HG03378 (cell line): ENCODE measurements around the gene RGS7.
"Not testable (repeated sequence)": the region's sequence is repeated elsewhere in the genome, so short reads cannot be mapped to it uniquely, and the experiment has no call there.

Experiments used
- ATAC-seq: cut with Tn5 transposase; IDR thresholded peaks from one replicate; pipeline ENCODE4 v1.9.1; 2021; ENCODE audit warnings: mild to moderate bottlenecking, moderate library complexity; ENCODE audit not compliant: unreplicated experiment

RGS7 gene

DNA sequence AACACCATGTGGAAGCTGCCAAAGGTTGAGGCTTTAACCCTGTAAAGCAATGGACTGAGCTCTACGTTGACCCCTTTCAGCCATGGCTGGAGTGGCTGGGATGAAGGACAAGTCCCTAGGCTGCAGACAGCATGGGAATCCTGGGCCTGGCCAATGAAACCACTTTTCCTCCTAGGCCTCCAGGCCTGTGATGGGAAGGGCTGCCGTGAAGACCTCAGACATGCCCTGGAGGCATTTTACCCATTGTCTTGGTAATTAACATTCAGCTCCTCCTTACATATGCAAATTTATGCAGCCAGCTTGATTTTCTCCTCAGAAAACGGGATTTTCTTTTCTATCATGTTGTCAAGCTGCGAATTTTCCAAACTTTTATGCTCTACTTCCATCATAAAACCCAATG lies 214.5 kb downstream of the RGS7 start:
- no peak for ATAC-seq

DNA sequence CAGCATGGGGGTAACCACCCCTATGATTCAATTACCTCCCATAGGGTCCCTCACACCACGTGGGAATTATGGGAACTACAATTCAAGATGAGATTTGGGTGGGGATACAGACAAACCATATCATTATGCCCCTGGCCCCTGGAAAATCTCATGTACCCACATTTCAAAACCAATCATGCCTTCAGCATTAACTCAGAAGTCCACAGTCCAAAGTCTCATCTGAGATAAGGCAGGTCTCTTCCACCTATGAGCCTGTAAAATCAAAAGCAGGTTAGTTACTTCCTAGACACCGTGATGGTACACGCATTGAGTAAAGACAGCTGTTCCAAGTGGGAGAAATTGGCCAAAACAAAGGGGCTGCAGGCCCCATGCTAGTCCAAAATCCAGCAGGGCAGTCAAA lies 215.4 kb downstream of the RGS7 start:
- ATAC-seq: not testable (repeated sequence)

DNA sequence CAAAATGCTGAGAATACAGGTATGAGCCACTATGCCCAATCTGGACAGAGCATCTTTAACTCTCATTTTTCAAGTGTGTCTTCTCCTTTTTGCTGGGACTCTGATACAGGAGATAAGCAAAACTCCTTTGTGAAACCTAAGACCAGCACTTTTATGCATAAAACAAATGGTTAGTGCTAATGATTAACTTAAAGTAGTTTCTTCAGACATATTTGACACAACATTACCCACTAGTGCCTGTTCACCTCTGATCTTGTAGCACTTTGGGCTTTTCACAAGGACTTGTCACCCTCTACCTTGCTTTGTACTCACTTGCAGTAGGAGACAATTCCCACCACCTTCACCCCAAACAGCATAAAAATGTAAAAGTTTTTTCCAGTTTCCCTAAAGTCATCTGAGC lies 216.3 kb downstream of the RGS7 start:
- ATAC-seq: no peak

DNA sequence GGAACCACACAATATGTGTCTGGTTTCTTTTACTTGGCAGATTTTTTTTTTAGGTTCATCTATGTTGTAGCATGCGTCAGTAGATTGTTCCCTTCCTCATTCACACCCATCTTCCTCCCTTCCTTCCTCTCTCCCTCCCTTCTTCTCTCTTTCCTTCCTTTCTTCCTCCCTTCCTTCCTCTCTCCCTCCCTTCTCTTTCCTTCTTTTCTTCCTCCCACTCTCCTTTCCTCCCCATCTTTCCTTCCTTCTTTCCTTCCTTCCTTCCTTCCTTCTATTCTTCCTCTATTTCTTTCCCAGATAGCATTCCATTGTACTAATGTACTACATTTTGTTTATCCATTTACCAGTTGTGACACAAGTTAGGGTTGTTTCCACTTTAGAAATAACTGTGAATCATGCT lies 218.0 kb downstream of the RGS7 start:
- no peak for ATAC-seq

DNA sequence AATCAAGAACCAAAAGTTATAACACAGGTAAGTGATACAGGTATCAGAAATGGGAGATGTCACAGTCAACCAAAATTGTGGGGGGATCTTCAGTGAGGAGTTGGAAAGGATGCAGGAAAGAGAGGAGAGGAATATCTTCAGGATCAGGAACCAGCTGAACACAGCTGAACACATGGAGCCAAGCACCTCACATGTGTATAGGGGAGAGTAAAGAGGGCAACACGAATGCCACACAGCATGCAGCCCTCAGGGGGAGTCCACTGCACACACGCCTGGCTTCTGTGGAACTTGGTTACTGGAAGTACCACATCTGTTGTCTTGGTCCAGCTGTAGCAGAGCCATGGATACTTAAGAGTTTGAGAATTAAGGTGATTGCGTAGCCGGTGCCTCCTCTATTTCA lies 218.8 kb downstream of the RGS7 start:
- ATAC-seq: no peak

DNA sequence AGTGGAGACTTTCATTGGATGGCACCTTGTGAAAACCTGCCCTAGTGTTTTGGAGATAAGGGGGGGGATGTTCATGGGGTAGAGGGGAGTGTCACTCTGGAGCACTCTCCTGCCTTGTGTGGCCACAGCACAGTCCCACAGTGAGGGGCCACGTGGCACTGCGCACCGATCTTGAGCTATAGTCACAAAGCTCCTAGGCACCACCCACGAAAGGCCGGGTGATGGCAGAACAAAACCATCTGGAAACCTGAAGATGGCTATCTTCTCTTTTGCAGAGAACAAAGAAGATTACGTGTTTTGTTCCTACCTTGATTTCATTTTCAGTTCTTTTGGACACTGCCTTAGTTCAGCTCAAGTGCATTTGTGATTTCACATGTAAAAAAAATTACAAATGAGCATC lies 220.6 kb downstream of the RGS7 start:
- ATAC-seq: no peak

DNA sequence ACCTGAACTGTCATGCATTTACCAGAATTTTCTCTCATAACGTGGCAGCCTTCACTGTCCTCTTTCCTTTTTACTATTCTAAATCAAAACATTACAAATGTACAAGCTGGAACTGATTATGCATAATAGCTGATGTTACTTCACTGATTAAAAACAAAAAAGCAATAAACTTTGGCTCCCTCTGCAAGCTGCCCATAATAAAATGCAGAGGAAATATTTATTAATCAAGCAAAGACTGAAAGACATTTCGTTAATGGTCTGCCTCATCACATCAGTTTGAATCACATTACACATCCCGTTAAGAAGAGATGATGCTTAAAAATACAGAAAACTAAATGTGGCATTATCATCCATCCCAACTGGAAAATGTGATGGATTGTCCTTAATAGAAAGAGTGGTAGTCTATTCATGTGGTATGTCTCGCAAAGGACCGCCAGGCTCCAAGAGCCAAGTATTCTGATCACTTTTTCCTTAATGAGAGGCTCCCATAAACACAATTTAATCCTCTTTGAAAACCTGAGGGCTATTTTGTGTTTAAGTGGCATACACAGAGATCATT lies 225.3 kb downstream of the RGS7 start:
- no peak for ATAC-seq

DNA sequence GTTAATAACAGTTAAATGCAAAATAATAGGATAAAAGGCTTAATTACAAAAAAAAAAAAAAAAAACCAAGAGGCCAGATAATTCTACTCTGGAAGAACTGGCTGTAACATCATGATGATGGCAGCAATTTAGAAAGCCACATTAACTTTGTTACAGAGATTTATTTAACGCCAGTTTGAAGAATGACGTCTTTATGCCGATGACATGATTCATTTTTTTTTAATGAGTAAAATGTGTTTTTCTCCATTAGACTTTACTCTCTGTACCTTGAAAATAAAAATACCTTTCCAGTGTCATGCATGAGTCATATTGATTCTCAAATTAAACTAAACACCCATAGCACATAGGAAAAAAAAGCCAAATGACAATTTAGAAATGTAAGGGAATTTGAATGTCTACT lies 226.1 kb downstream of the RGS7 start:
- ATAC-seq: no peak

DNA sequence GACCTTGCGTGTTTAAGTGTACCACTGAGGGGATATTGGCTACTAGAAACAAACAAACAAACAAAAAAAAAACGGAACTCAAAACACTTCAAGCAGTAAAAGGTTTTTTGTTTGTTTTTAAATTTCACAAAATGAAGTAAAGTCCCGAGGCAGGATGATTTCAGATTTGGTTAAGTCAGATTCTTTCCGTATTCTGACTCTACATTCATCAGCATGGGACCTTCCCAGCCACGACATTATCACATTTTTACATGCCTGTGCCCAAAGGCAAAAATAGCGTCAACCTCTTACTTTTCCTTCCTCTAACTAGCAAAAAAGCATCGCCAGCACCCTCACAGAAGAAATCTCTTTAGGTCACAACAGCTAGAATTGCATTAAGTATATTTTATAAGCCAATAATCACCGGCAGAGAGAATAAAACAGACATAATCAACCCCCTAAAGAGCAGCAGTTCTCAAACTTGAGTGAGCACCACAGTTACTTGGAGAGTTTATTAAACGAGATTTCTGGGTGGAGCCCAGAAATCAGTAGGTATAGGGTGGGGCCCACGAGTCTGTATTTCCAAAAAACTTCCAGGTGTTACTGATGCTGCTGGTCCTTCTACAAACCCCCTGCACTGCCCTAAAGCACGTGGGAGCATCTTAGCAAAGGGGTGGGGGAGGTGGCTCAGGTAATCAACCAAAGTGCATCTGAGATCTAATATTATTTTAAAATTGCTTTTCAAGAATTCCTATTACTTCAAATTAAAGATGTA lies 227.6 kb downstream of the RGS7 start:
- ATAC-seq: no peak

DNA sequence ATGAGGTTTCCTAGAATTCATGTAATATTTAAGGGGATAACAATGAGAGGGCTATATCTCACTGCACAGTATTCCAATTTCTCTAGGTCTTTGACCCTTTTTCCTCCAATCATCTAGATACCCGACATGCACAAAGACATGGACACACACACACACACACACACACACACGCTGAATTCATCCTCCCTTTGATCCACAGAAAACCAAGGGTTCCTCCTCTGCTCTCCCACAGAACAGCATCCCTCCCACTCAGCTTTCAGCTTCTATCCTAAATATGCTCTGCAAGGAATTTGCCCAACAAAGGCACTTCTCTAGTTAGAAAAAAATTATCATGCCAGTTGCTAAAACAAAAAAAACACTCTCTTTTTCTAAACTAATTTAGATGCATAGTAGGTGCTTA lies 231.7 kb downstream of the RGS7 start:
- no peak for ATAC-seq

DNA sequence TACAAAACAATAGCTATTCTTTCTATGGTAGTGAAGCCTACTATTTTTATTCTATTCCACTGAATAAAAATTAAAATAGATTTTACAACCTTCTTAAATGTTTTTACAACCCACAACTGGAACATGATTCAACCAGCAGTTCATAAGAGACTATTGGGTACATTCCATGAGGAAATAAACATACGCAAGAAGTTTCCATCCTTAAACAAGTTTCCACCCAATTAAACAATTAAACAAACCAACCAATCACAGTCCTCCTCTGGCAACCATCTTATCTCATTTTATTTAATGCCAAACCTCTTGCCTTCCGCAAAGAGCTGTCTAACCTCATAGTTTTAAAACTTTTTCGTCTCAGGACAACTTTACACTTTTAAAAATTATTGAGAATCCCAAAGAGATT lies 239.0 kb downstream of the RGS7 start:
- no peak for ATAC-seq

DNA sequence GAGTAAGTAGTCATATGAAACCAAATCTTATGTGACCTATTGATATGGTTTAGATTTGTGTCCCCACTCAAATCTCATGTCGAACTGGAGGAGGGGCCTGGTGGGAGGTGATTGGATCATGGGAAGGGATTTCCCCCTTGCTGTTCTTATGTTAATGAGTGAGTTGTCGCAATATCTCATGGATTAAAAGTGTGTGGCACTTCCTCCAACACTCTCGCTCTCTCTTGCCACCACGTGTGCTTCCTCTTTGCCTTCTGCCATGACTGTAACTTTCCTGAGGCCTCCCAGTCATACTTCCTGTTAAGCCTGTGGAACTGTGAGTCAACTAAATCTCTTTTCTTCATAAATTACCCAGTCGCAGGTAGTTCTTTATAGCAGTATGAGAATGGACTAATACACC lies 241.2 kb downstream of the RGS7 start:
- no peak for ATAC-seq

DNA sequence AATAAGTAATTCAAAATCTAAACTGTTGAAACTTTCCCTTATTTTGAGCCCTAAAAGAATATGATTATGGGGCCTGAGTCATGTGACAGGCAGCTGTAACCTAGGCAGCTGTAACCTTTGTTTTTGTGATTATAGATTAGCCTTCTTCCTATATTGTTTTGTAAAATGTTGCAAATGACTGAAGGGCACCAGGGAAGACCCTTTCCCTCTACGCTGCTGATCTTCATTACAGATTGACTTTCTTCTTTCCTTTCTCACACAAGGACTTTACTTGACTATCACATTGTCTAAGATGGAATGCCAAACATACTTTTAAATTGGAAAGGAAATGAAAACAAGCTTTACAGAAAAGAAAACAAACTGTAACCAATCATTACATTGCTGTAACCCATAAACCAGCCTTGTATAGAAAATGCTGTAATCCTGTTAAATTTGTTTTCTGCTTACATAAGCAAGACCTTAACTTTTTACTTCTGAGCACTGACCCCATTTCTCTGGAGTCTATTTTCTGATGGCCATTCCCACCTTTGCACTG lies 242.2 kb downstream of the RGS7 start:
- no peak for ATAC-seq

DNA sequence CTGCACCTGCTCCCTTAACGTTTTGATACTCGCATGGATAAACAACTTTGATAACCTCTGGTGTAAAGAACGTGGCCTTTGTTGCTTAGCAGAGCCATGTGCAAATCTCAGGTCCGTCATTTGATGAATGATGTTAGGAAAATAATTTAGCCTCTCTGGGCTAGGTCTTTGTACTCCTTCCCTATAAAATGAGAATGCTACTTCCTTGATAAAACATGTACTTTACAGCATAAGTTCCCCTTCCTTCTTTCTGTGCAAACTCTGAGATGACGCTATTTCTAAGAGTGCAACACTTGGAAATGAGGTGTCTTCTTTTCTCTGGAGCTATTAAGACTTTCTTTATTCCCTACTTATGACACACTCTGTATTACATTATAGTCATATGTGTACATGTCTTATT lies 243.4 kb downstream of the RGS7 start:
- no peak for ATAC-seq

DNA sequence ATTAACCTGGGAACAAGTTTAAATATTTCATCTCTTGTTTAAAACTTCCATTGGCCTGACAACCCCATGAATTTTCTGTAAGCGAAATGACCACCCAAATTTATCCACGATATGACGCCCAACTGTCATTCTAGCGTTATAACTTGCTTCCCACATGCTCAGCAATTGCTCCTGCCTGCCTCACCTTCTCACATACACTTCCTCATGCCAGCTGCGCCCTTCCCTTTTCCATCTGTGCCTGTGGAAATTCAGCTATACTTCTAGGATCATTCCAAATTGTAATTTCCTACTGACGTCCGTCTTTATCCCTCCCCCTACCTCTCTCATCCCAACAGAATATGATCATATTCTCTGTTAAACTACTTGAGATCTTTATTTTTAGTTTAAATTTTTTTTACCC lies 248.0 kb downstream of the RGS7 start:
- ATAC-seq: no peak

DNA sequence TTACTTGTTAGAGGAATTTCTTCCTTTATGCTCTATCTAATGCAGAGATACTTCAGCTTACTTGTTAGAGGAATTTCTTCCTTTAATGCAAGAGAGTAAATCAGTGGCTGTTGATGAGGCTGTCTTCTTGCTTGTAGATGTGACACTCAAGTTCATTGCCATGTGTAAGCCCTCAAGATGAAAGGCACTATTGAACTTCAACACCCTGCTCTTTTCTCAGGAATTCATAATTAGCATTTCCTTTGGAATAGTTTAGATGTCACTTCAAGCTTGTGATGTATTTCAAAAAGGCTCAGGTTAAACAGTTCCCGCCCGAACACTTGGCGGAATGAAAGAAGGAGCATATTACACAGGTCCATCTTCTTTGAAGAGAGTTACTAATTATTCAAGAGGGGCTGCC lies 251.9 kb downstream of the RGS7 start:
- no peak for ATAC-seq

DNA sequence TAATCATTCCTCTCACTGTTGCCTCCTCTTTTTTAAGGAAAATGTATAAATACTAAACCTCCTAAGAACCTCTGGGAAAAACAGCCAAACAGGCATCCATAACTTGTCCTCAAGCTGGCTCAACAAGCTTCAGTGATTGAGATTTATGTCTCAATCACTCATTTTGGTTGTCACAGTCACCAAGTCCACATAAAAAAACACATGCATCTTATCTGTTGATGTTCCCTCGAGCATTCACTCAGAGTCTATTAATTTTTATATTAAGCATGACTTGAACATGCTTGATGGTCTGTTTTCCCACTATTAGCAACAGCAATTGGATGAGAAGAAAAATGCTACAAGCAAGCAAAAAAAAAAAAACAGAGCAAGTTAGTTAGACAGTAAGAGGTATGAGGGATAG lies 254.3 kb downstream of the RGS7 start:
- no peak for ATAC-seq

DNA sequence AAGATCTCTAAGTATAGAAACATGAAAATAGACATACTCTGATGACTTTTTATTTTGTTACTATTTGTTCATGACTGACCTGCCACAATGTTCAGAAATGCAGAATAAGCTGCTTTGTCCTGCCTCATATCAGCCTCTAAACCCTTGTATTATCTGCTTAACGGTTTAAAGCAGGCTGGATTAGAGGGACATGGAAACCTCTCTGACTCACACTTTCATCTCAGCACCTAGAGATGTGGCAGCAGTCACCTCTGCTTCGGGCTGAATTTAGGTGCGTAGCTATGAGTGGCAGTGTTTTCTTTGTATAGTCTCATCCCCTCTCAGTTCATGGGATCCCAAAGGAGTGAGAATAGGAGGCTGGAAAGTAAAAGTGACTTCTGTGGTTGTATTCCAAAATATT lies 255.4 kb downstream of the RGS7 start:
- no peak for ATAC-seq

DNA sequence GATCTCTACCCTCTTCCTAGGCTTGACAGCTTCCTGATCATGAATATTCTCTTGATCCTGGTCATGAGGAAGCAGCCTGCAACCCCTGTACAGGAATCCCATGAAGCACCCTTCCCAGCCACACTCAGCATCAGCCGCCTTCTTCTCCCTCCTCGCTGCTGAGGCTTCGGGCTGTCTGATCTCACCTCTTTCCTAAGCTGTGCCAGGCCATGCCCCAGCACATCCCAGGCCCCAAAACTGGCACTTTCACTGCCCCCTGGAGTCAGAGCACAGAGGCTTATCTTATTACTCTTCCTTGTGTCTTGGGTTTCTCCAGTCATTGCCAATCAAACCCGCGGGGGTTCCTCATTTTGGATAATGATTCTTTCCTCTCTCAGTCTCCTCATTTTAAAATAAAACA lies 259.5 kb downstream of the RGS7 start:
- ATAC-seq: no peak

DNA sequence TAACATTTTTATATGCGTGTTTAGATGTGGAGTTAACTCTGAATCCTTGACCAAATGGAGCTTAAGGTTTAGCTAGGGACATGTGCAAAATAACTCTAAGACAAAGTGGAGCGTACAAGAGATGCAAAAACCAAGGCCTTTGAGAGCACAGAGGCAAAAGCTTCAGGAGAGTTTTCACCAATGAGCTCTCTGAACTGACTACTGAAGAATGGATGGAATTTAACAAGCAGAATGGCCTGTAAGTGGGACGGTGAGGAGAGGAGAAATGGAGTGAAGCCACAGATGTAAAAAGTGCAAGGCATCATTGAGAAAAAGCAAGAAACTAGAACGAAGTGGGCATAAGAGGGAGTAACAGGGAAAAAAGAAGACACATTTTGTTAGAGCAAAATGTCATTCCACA lies 260.0 kb downstream of the RGS7 start:
- no peak for ATAC-seq

DNA sequence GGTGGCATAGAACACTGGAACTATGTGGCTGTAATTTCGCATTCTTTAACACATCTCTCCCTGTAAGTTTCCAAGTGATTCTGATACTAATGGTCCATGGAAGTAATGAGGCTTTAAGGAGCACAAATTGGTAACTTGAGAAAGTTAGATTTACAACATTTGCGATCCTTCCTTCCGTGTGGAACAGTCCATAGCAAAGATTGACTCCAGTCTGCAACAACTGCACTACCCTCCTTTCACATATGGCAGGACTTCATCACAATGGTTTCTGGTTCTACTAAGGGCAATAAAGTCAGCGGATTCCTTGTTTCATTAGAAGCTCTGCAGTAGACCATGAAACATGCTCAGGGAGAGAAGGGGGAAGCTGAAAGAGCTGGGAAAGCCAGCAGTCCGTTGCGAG lies 261.2 kb downstream of the RGS7 start:
- no peak for ATAC-seq

DNA sequence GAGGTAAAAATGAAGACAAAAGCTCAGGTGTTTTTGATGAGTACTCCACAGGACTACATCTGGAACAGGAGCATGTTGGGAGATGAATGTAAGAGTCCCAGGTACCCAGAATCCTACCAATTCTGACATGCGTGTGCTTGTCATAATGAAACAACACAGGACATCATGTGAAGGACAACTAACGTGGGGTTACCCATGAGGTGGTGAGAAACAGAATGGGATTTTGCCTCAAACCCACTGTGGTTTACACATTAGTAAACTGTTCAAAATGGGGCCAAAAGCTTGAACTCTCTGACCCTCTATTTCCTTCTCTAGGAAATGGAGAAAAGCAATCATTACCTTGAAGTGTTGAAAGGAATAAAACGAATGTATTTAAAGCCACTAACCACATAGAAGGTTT lies 266.2 kb downstream of the RGS7 start:
- ATAC-seq: no peak

DNA sequence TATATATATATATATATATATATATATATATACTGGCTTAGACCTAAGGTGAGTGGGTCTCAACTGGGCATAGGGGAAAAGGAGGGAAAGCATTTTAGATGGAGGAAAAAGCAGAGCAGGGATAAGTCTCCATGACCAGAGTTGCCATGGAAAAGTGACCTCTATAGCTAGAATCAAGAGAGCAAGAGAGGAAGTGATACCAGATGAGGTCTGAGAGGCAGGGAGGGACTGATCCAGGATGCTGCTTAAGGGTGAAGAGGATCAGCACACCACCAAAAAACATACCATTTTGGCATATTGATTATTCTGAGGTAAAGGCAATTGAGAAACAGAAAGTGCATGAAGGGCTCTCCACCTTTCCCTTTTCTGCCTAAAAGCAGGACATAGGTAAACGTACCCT lies 267.9 kb downstream of the RGS7 start:
- not testable (repeated sequence) for ATAC-seq
